Ectodermal cell (in vitro differentiated cells): ENCODE measurements around the gene ZNF678.

Experiments
- H3K27ac ChIP-seq: 2 replicates; pipeline ENCODE4 v1.7.0; 2013; ENCODE audit warnings: mild to moderate bottlenecking, low read depth, low read length; ENCODE audit not compliant: insufficient read depth, poor library complexity, severe bottlenecking
- H3K27me3 ChIP-seq: 2 replicates; pipeline ENCODE4 v1.7.0; 2013; ENCODE audit warnings: mild to moderate bottlenecking, low read length; ENCODE audit not compliant: insufficient read depth, control insufficient read depth, poor library complexity, severe bottlenecking
- H3K36me3 ChIP-seq: one replicate; pipeline ENCODE4 v1.7.0; 2013; ENCODE audit warnings: low read length; ENCODE audit not compliant: control insufficient read depth, insufficient read depth
- H3K4me1 ChIP-seq: one replicate; pipeline ENCODE4 v1.7.0; 2013; ENCODE audit warnings: low read length; ENCODE audit not compliant: control insufficient read depth, insufficient read depth
- H3K4me3 ChIP-seq: 2 replicates; pipeline ENCODE4 v1.7.0; 2013; ENCODE audit warnings: low read depth, low read length, control low read depth; ENCODE audit not compliant: insufficient read depth
- H3K9me3 ChIP-seq: 2 replicates; pipeline ENCODE4 v1.7.0; 2013; ENCODE audit warnings: mild to moderate bottlenecking, low read length, moderate library complexity; ENCODE audit not compliant: control insufficient read depth
- WGBS, 2 experiments: methylation state at CpG; one replicate each; pipeline ENCODE4 v1.1.7; 2013; ENCODE audit warnings: missing lambda C conversion rate in 2 of 2; 5-methylcytosine and 5-hydroxymethylcytosine counted together

Gene ZNF678

DNA sequence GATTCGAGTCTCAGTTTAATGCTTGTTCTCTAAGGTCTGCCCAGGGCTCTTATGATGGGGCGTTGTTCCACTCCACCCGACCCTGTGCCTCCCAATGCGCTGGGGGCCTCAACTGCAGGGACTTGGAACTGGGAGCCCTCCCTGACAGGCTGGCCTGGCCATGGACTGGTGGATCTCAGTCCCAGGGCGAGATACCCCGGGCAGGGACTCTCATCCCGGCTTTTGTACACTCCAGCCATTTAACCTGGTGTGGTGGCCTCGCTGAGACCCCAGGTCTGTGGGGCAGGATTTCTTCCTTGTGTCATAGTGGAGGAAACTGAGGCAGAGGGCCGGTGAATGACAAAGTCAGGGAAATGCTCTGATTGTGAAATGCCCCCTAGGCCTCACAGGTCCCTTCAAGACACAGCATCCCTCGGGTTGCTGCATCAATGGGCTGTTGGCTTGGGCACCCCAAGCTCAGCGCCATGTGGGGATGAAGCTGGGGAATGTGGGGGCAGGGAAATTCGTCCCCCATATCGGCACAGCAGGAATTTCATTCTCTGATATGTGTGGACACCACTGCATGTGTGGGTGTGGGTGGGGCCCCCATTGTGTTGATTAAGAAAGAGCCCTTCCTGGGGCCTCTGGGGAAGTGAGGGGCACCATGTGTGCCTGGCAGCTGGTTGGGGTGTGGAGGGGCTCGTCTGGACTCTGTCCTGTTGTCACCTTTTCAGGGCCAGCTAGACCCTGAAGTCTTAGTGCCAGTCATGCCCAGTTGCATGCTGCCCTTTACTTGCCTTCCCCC, 19.9 kb upstream of the ZNF678 start:
- Histone ChIP-seq H3K4me3 (no peak overlapping the region), H3K27me3 (peaks cover 16% of the 10 kb centered on the region), H3K9me3 (no peaks in the 10 kb centered on the region), H3K36me3 (no peaks in the 10 kb centered on the region), H3K27ac (no peak overlapping the region), H3K4me1 (no peaks in the 10 kb centered on the region)
- WGBS, 2 experiments: 93 to 94% methylated on average over 13 of the region's 14 CpGs

- Histone ChIP-seq H3K4me1 (no peaks in the 10 kb centered on the region), H3K4me3 (no peak overlapping the region), H3K27me3 (peaks cover 16% of the 10 kb centered on the region), H3K9me3 (no peaks in the 10 kb centered on the region), H3K36me3 (no peaks in the 10 kb centered on the region), H3K27ac (no peak overlapping the region)
- 93 to 94% methylated on average over 9 of the region's 9 CpGs for WGBS, 2 experiments
Observed at GRCh38 chr1:227544067-227545050, 19.0 kb upstream of the ZNF678 start.

- H3K4me1 ChIP-seq: no peaks in the 10 kb centered on the region
- H3K9me3 ChIP-seq: no peaks in the 10 kb centered on the region
- no peaks in the 10 kb centered on the region for H3K36me3 ChIP-seq
- 91 to 92% methylated on average over 5 of the region's 5 CpGs for WGBS, 2 experiments
- H3K4me3 ChIP-seq: no peak overlapping the region
- H3K27ac ChIP-seq: no peak overlapping the region
- H3K27me3 ChIP-seq: peaks cover 16% of the 10 kb centered on the region
Observed at GRCh38 chr1:227545361-227545760, 18.0 kb upstream of the ZNF678 start.

DNA sequence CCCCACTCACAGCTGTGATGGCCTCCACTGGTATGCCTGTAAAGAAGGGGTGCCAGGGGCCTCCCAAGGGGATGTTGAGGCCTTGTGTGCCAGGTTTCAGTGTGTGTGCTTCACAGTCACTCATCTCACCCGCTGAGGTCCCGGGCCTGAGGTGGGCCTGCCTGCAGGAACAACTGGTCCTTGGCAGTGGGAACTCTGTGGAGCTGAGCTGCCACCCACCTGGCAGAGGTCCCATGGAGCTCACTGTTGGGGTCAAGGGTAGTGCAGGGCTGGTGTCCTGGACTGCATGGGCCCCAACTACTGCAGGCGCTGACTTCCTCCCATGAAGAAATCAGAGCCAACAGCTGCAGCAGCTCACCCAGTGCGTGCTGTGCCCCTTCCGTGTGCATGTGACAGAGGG, 17.3 kb upstream of the ZNF678 start:
- Histone ChIP-seq H3K36me3 (no peaks in the 10 kb centered on the region), H3K27ac (no peak overlapping the region), H3K9me3 (no peaks in the 10 kb centered on the region), H3K4me1 (no peaks in the 10 kb centered on the region), H3K4me3 (no peak overlapping the region), H3K27me3 (peaks cover 12% of the 10 kb centered on the region)
- WGBS, 2 experiments: 73 to 74% methylated on average over 5 of the region's 5 CpGs

- Histone ChIP-seq H3K36me3 (no peaks in the 10 kb centered on the region), H3K4me3 (no peak overlapping the region), H3K27ac (no peak overlapping the region), H3K27me3 (peaks cover 5% of the 10 kb centered on the region), H3K4me1 (no peaks in the 10 kb centered on the region), H3K9me3 (no peaks in the 10 kb centered on the region)
- WGBS, 2 experiments: 92 to 94% methylated on average over 8 of the region's 8 CpGs
Observed at GRCh38 chr1:227546598-227547309, 16.6 kb upstream of the ZNF678 start.

GRCh38 chr1:227547310-227548118, 15.8 kb upstream of the ZNF678 start:
- H3K9me3 ChIP-seq: no peaks in the 10 kb centered on the region
- H3K27me3 ChIP-seq: no peaks in the 10 kb centered on the region
- WGBS, 2 experiments: 77 to 84% methylated on average over 7 of the region's 8 CpGs
- no peak overlapping the region for H3K27ac ChIP-seq
- no peaks in the 10 kb centered on the region for H3K4me1 ChIP-seq
- H3K36me3 ChIP-seq: no peaks in the 10 kb centered on the region
- H3K4me3 ChIP-seq: no peak overlapping the region

DNA sequence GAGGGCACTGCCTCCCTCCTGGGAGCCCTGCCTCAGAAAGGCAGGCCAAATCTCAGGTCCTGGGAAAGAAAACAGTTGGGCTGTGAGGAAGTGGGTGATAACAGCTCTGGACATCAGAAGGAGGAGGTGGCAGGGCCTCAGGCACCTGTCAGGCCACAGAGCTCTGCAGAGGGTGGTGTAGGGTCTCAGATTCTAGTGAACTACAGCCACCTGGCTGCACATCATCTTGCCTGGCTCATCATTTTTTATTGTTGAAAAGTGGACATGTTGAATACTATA, 15.3 kb upstream of the ZNF678 start:
- H3K4me3 ChIP-seq: no peak overlapping the region
- H3K9me3 ChIP-seq: no peaks in the 10 kb centered on the region
- no peaks in the 10 kb centered on the region for H3K4me1 ChIP-seq
- no peak overlapping the region for H3K27ac ChIP-seq
- no peaks in the 10 kb centered on the region for H3K27me3 ChIP-seq
- no peaks in the 10 kb centered on the region for H3K36me3 ChIP-seq

GRCh38 chr1:227548448-227548847, 14.9 kb upstream of the ZNF678 start:
- Histone ChIP-seq H3K4me3 (no peak overlapping the region), H3K4me1 (no peaks in the 10 kb centered on the region), H3K27me3 (no peaks in the 10 kb centered on the region), H3K36me3 (no peaks in the 10 kb centered on the region), H3K9me3 (no peaks in the 10 kb centered on the region), H3K27ac (no peak overlapping the region)
- 49 to 69% methylated on average over 2 to 3 of the region's 3 CpGs for WGBS, 2 experiments

DNA sequence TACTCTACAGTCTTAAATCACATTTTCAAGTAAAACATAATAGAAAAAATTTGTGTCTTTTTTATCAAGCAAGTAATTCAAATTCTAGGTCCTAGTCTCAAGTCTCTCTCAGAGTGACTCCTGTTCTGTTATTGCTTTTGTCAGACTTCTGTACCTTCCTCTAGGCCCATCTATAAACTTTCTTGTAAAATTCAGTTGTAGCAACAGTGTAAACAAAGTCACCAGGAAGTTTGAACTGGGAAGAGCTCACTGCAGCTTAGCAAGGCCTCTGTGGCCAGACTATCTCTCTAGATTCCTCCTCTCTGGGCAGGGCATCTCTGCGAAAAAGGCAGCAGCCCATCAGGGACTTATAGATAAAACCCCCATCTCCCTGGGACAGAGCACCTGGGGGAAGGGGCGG, 13.5 kb upstream of the ZNF678 start:
- Histone ChIP-seq H3K27ac (no peak overlapping the region), H3K4me1 (no peaks in the 10 kb centered on the region), H3K27me3 (no peaks in the 10 kb centered on the region), H3K9me3 (no peaks in the 10 kb centered on the region), H3K4me3 (no peak overlapping the region), H3K36me3 (no peaks in the 10 kb centered on the region)
- 84 to 93% methylated on average over 2 of the region's 2 CpGs for WGBS, 2 experiments
